D721Med (cell line): ENCODE data around the gene FAF1.

ENCODE experiments used
- DNase-seq: peaks from one replicate; pipeline ENCODE4 v3.0.0; 2011; ENCODE audit warnings: low spot score; ENCODE audit not compliant: insufficient read length
- FAIRE-seq: peaks from 2 replicates; lab custom pipeline; 2011; peaks lifted over from hg19 to GRCh38; lab: Jason Lieb, UNC
- CTCF ChIP-seq: IDR thresholded peaks from 2 replicates; pipeline ENCODE4 v1.5.1; 2012; ENCODE audit warnings: mild to moderate bottlenecking, control low read depth; ENCODE audit not compliant: insufficient read depth; ENCODE audit errors: missing control alignments

Gene FAF1

GRCh38 chr1:50983219-50983802 lies 23.2 kb upstream of the FAF1 start:
- no peak for TF ChIP-seq CTCF
- FAIRE-seq (no peak), DNase-seq (no peak)

- no peak for DNase-seq
- TF ChIP-seq CTCF = no peak
- no peak for FAIRE-seq
These were observed 22.5 kb upstream of the FAF1 start for GRCh38 chr1:50982611-50983010.

DNA sequence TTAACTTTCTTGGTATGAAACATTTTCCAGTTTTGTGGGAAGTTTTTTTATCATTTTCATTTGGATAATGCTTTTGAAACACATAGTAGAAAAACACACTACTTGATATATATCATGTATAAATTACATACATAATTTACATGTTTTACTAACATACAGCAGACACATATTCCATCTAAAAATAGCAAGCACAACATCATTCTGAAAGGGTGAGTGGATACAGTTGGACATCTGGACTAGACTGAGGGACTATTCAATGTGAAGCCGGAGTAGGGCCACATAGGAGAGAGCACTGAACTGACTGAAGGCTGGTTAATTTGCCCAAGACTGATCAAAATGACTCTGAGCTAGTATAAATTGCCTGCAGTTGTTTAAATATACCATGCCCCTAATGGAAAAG lies 21.7 kb upstream of the FAF1 start:
- TF ChIP-seq CTCF = no peak
- FAIRE-seq (no peak), DNase-seq (no peak)

DNA sequence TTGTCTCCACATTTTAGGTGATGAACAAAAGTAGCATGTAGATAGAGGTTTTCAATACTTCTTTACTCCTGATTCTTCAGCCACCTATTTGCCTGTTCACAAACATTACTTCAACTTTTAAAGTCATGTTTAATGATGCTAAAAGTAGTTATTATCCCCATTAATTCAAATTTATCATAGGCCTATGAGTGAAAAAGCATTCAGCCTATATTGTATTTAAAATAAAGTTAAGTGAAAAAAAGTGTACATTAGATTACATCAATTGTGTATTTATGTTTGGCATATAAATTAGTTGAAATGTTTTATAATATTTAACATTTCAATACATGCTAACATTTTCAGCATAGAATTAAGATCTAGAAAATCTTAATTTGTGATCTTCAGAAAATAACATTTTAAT lies 20.4 kb upstream of the FAF1 start:
- no peak for TF ChIP-seq CTCF
- DNase-seq = no peak
- no peak for FAIRE-seq

GRCh38 chr1:50979937-50980336 lies 19.9 kb upstream of the FAF1 start:
- DNase-seq (no peak), FAIRE-seq (no peak)
- TF ChIP-seq CTCF = no peak

DNA sequence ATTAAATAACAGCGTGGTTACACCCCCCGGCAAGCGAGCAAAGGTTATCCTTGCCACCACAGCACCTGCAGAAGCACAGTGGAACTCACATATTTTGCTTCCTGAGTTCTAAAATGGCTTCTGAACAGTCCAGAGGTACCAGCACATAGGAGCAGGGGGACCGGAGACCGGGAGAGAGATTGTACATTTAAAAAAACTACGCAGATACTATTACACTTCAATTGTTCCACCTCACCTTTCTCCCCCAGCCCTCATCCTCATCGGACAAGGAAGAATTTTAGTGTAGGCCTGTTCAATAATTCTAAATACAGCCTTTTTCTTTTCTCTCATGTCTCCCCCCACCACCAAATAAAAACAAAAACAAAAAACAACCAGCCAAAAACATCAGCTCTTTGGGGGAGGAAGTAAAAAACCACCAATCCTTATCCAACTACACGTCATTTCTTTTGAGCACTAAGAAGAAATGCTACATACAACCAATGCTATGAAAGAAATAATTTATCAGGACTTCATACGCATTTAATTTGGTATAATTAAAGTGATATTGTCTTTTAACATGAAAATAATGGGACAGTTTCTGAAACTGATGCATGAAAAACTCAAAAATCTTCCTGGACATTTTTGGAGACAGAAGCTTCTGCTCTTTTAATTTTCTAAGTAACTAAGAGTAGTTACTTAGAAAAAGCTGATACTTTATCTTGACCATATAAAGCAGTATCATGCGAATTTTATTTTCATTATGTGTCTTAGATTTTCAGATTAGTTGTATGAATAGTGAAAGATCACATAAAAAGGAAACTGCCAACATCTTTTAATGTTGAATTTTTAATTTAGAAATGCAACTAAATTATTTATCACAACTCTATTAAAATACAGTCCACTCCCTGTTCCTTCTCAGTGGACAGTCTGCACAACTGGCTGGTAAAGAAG lies 19.1 kb upstream of the FAF1 start:
- TF ChIP-seq CTCF = no peak
- FAIRE-seq (no peak), DNase-seq (no peak)
